NCI-H2107 treated with DMSO at 0.1 percent for 48 hours (cell line): ENCODE results near the gene OR12D1.

Source experiments
- DNase-seq: peaks from one replicate; lab custom pipeline; 2025; ENCODE audit not compliant: unreplicated experiment; lab: John Stamatoyannopoulos, UW

Gene OR12D1

DNA sequence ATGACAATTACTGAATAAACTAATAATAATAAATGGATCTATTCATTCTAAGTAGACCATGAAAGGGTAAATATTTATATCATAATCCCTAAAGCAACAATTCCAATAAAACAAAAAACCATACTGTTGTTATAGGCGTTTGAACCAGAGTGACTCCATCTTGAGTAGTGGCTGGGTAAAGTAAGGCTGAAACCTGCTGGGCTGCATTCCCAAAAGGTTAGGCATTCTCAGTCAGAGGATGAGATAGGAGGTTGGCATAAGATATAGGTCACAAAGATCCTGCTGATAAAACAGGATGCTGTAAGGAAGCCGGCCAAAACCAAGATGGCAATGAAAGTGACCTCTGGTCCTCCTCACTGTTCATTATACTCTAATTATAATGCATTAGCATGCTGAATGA lies 50.6 kb downstream of the OR12D1 start:
- no peak for DNase-seq

DNA sequence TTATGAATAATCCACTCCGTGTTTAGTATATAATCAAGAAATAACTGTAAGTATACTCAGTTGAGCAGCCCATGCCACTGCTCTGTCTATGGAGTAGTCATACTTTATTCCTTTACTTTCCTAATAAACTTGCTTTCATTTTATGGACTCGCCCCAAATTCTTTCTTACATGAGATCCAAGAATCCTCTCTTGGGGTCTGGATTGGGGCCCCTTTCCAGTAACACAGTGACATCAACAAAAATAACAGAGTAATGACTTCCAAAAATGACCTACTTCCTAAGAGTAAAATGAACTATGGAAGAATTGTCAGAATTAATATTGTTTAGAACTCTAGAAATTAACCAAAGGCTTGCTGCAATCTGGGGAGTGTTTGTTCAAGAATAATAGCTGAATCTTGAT lies 51.1 kb downstream of the OR12D1 start:
- DNase-seq = no peak

DNA sequence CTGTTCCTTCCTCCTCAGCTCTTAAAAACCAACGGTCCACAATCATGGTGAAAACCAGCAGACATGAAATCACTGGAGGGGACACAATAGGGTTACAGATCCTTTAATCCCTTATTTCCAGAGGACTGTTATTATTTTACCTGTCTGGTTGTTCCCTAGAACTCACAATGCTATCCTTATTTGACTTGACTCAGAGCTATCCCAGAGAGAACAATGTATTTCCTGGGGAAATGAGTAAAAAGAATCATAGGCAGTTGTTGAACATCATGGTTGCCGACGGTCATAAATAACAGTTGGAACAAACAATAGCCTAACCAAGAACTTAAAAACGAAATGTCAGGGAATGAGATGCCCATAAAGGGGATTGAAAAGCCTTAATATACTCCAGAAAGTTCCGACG lies 51.5 kb downstream of the OR12D1 start:
- no peak for DNase-seq
